GM19372 (cell line): ENCODE results near the gene LYAR.
"Not testable (repeated sequence)": the region's sequence is repeated elsewhere in the genome, so short reads cannot be mapped to it uniquely, and the experiment has no call there.

ENCODE experiments used
- ATAC-seq: cut with Tn5 transposase; IDR thresholded peaks from one replicate; pipeline ENCODE4 v1.9.1; 2021; ENCODE audit warnings: mild to moderate bottlenecking, low read depth, moderate library complexity; ENCODE audit not compliant: unreplicated experiment

Gene LYAR

GRCh38 chr4:4269331-4269731 is 20.6 kb downstream of the LYAR start:
- ATAC-seq, result no peak

GRCh38 chr4:4268776-4269175 is 21.2 kb downstream of the LYAR start:
- no peak for ATAC-seq

GRCh38 chr4:4267981-4268380 is 22.0 kb downstream of the LYAR start:
- ATAC-seq, result no peak

GRCh38 chr4:4260185-4260751 is 29.7 kb downstream of the LYAR start:
- ATAC-seq, result peak; percentile 65

GRCh38 chr4:4259484-4260100 is 30.4 kb downstream of the LYAR start:
- no peak for ATAC-seq

- not testable (repeated sequence) for ATAC-seq
Measured at GRCh38 chr4:4257705-4258104, 32.2 kb downstream of the LYAR start.

GRCh38 chr4:4256799-4257198 is 33.2 kb downstream of the LYAR start:
- no peak for ATAC-seq

GRCh38 chr4:4254666-4255065 is 35.3 kb downstream of the LYAR start:
- no peak for ATAC-seq

GRCh38 chr4:4254199-4254598 is 35.8 kb downstream of the LYAR start:
- no peak for ATAC-seq

GRCh38 chr4:4249866-4250265 is 40.1 kb downstream of the LYAR start:
- ATAC-seq, result no peak

- not testable (repeated sequence) for ATAC-seq
Measured at GRCh38 chr4:4249342-4249741, 40.6 kb downstream of the LYAR start.

GRCh38 chr4:4248885-4249203 is 41.1 kb downstream of the LYAR start:
- no peak for ATAC-seq

GRCh38 chr4:4248029-4248884 is 41.7 kb downstream of the LYAR start, which contains the start of gene TMEM128:
Gene TMEM128, minus strand, starts transcription at chr4:4248223. Its CDS starts 21 bp downstream, at chr4:4248202.
- ATAC-seq, result peak; percentile 97

- no peak for ATAC-seq
Measured at GRCh38 chr4:4247696-4248028, 42.3 kb downstream of the LYAR start.

GRCh38 chr4:4245172-4245571 is 44.8 kb downstream of the LYAR start:
- no peak for ATAC-seq

- not testable (repeated sequence) for ATAC-seq
Measured at GRCh38 chr4:4239551-4239950, 50.4 kb downstream of the LYAR start.

- ATAC-seq, result no peak
Measured at GRCh38 chr4:4233610-4234009, 56.3 kb downstream of the LYAR start.

- ATAC-seq, result no peak
Measured at GRCh38 chr4:4228356-4228668, 61.6 kb downstream of the LYAR start.

- no peak for ATAC-seq
Measured at GRCh38 chr4:4227510-4228355, 62.2 kb downstream of the LYAR start.

GRCh38 chr4:4226606-4227438 is 63.1 kb downstream of the LYAR start, which contains the start of gene OTOP1:
Gene OTOP1, minus strand, starts transcription at chr4:4226929. Its CDS starts 65 bp downstream, at chr4:4226864.
- ATAC-seq, result no peak
